AG04449 (cell line): Measurements from ENCODE around the gene DHX8.

Experiments
- CTCF ChIA-PET: fragments of 350-600 bp; formaldehyde crosslinking; extraction: SDS; loops from one replicate; lab custom pipeline; 2021; ENCODE audit warnings: antibody characterized with exemption; lab: Yijun Ruan, JAX
- POLR2A ChIA-PET: fragments of 400-600, 350-600 bp; formaldehyde crosslinking; extraction: SDS; loops from one replicate; lab custom pipeline; 2020; ENCODE audit warnings: antibody characterized with exemption, inconsistent platforms; lab: Yijun Ruan, JAX
- DNase-seq: peaks from one replicate; pipeline ENCODE4 v3.0.0-alpha.2; 2010; ENCODE audit warnings: low read depth, low spot score
- H3K4me3 ChIP-seq: 2 replicates; pipeline ENCODE4 v1.5.1; 2011; ENCODE audit warnings: low read depth, mild to moderate bottlenecking, control low read depth, low read length
- TF ChIP-seq, protein P1 (sequence below): IDR thresholded peaks from one replicate; pipeline ENCODE4 v1.5.1; 2011; ENCODE audit warnings: mild to moderate bottlenecking, moderate library complexity, low read length, control low read depth, inconsistent platforms; ENCODE audit not compliant: insufficient read depth; ENCODE audit errors: missing control alignments

Gene DHX8

DNA sequence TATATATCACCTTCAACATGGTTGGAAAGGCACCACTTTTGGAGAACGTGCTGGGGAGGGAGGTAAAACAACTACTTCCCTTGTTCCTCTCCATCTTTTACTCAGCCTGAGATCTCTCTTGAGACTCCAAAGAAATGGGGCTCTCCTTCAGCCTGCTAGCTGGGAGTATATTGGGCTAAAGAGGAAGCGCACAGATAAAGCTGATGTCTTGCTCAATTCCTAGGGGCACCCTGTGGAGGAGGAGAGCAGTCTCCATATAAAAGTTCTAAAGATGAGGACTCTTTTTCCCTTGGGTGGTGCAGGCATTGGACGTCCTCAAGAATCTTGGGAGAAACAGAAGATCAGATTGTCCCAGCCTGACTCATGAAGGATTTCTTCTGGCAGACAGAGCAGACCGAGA is 67.0 kb downstream of the DHX8 start:
- ChIA-PET CTCF (interaction anchor here (0.8 kb wide), 1 partner anchor 125 kb away, joined by 3 read pairs; no protein-coding TSS in a partner anchor), POLR2A (no interaction called here)
- TF ChIP-seq, protein P1, sequence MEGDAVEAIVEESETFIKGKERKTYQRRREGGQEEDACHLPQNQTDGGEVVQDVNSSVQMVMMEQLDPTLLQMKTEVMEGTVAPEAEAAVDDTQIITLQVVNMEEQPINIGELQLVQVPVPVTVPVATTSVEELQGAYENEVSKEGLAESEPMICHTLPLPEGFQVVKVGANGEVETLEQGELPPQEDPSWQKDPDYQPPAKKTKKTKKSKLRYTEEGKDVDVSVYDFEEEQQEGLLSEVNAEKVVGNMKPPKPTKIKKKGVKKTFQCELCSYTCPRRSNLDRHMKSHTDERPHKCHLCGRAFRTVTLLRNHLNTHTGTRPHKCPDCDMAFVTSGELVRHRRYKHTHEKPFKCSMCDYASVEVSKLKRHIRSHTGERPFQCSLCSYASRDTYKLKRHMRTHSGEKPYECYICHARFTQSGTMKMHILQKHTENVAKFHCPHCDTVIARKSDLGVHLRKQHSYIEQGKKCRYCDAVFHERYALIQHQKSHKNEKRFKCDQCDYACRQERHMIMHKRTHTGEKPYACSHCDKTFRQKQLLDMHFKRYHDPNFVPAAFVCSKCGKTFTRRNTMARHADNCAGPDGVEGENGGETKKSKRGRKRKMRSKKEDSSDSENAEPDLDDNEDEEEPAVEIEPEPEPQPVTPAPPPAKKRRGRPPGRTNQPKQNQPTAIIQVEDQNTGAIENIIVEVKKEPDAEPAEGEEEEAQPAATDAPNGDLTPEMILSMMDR, result no peak
- H3K4me3 ChIP-seq, result no peak overlapping the region
- no peak for DNase-seq

GRCh38 chr17:43552229-43552837 is 68.6 kb downstream of the DHX8 start:
- TF ChIP-seq, protein P1, result no peak
- no peak overlapping the region for H3K4me3 ChIP-seq
- ChIA-PET CTCF (interaction anchor here (1.2 to 5.2 kb wide), 3 partner anchors 24 to 158 kb away, joined by 3 to 27 read pairs (median 3); no protein-coding TSS in a partner anchor), POLR2A (no interaction called here)
- DNase-seq, result no peak

- CTCF ChIA-PET, result interaction anchor here (1.1 to 5.2 kb wide), 3 partner anchors 23 to 70 kb away, joined by 4 to 27 read pairs (median 5); partner anchors contain the start of gene DHX8
Observed at GRCh38 chr17:43553573-43553972, 69.8 kb downstream of the DHX8 start.

DNA sequence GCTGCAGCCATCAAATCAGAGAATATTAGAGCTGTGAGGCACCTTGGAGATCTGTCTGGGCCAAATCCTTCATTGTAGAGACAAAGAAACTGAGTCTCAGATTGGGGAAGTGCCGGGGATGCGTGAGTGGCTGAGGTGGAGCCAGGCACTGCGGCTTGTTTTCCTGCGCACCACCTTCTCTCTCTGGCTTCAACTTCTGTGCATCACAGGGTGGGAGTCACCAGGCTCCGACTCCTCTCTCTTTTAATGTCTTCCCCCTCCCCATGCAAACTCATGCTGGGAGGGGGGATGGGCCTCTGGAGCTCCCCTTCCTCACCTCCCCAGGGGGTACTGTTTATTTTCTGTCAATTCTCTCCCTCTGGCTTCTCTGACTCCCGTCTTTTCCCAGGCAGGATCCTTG is 71.1 kb downstream of the DHX8 start:
- ChIA-PET POLR2A (no interaction called here), CTCF (interaction anchor here (1.2 to 5.2 kb wide), 5 partner anchors 10 to 324 kb away, joined by 3 to 27 read pairs (median 4); no protein-coding TSS in a partner anchor)
- no peak for DNase-seq
- TF ChIP-seq, protein P1, result no peak
- H3K4me3 ChIP-seq, result no peak overlapping the region

More at GRCh38 chr17:43553573-43553972, 69.8 kb downstream of the DHX8 start:
- no peak for DNase-seq
- H3K4me3 ChIP-seq, result no peak overlapping the region
- POLR2A ChIA-PET, result no interaction called here
- TF ChIP-seq, protein P1, result no peak

DNA sequence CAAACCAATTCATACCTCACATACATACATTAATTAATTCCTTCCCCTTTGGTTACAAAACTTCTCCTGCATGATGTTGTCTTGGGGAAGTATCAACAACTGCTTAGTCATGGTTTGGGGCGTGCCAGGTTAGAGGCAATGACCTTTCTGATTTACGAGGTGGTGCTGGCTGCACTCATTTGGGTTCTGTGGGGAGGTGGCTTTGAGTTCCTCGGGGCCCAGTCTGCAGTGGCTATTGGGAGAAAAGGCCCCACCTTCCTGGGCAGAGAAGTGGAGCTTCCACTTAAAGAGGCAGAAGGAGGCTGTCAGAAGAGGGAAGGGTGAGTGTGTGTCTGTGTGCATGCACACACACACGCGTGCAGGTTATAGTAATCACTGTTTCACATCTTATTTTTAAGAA is 72.5 kb downstream of the DHX8 start:
- POLR2A ChIA-PET, result no interaction called here
- H3K4me3 ChIP-seq, result no peak overlapping the region
- DNase-seq, result no peak
- CTCF ChIA-PET, result interaction anchor here (1.6 to 8.6 kb wide), 4 partner anchors 19 to 210 kb away, joined by 5 to 86 read pairs (median 18); no protein-coding TSS in a partner anchor
- TF ChIP-seq, protein P1, result no peak

GRCh38 chr17:43558805-43559160 is 75.0 kb downstream of the DHX8 start:
- DNase-seq, result no peak
- TF ChIP-seq, protein P1, result no peak
- POLR2A ChIA-PET, result no interaction called here
- no peak overlapping the region for H3K4me3 ChIP-seq
- CTCF ChIA-PET, result interaction anchor here (1.0 to 8.6 kb wide), 6 partner anchors 11 to 208 kb away, joined by 3 to 86 read pairs (median 12); partner anchors contain the start of gene ETV4
